ENCODE results near the gene FABP3. TPM values are rescaled to one million over a fixed set of nuclear protein-coding genes. Genes with fewer than 3 reads are reported as not detected.

FABP3 gene
- total RNA-seq, 3 donors from 2014 or later (not counting 1 experiment from before 2014, with no cell fraction given), result not detected

- no peaks in the 10 kb centered on the region for H3K36me3 Mint-ChIP-seq
- TF ChIP-seq CTCF (IDR thresholded peaks at IDR 0.05), result no peak
- WGBS (ENCODE audit: insufficient coverage), result 88% methylated on average over 6 of the region's 6 CpGs
- intact Hi-C loops (cut with micrococcal nuclease), result no loop called here
- Histone ChIP-seq H3K4me1 (ENCODE audit: control insufficient read depth, insufficient read depth, low read length) (no peaks in the 10 kb centered on the region), H3K27ac (ENCODE audit: low read length) (no peak overlapping the region), H3K36me3 (ENCODE audit: control insufficient read depth, insufficient read depth, low read length) (no peaks in the 10 kb centered on the region), H3K4me3 (ENCODE audit: low read length) (no peak overlapping the region), H3K27me3 (ENCODE audit: control insufficient read depth, insufficient read depth, low read length) (no peaks in the 10 kb centered on the region), H3K9me3 (ENCODE audit: control insufficient read depth, insufficient read depth, low read length) (no peaks in the 10 kb centered on the region)
- ATAC-seq (no peak), DNase-seq (no peak)
- no peak overlapping the region for H3K27ac Mint-ChIP-seq
- peaks cover 2 to 6% of the 10 kb centered on the region in 2 donors for H3K4me1 Mint-ChIP-seq
- H3K27me3 Mint-ChIP-seq (ENCODE audit: low read depth in 2 of 2), result peaks cover 0 to 23% of the 10 kb centered on the region in 2 donors
- no peak overlapping the region for H3K4me3 Mint-ChIP-seq
- no peaks in the 10 kb centered on the region for H3K9me3 Mint-ChIP-seq
Observed at GRCh38 chr1:31381394-31382294, 8.8 kb upstream of the FABP3 start.

DNA sequence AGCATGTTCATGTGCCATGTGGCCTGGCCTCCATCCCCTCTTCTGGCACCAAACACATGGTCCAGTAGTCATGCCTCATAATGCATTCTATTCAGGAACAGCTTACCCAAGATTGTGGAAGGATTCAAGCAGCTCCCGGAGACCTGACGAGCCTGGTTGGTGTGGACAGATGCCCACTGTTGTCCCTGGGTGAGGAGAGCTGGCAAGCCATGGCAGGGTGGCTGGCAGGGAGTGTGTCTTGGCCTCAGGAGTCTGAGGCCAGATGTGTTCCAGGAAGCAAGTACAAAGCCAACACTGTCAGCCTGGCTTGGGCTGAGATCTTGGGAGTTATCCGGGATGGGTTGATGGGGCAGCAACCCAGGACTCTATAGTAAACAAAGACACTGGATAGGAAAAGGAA, 7.3 kb upstream of the FABP3 start:
- Mint-ChIP-seq H3K4me1 (peaks cover 6 to 7% of the 10 kb centered on the region in 2 donors), H3K9me3 (no peaks in the 10 kb centered on the region), H3K36me3 (no peaks in the 10 kb centered on the region), H3K27me3 (ENCODE audit: low read depth in 2 of 2) (peaks cover 0 to 19% of the 10 kb centered on the region in 2 donors), H3K4me3 (no peak overlapping the region), H3K27ac (no peak overlapping the region)
- H3K4me3 ChIP-seq (ENCODE audit: low read length), result no peak overlapping the region
- H3K9me3 ChIP-seq (ENCODE audit: control insufficient read depth, insufficient read depth, low read length), result no peaks in the 10 kb centered on the region
- ATAC-seq, result no peak
- TF ChIP-seq CTCF (IDR thresholded peaks at IDR 0.05), result no peak
- no peaks in the 10 kb centered on the region for H3K27me3 ChIP-seq (ENCODE audit: control insufficient read depth, insufficient read depth, low read length)
- H3K36me3 ChIP-seq (ENCODE audit: control insufficient read depth, insufficient read depth, low read length), result no peaks in the 10 kb centered on the region
- intact Hi-C loops (cut with micrococcal nuclease), result no loop called here
- WGBS (ENCODE audit: insufficient coverage), result 87% methylated on average over 3 of the region's 3 CpGs
- no peak overlapping the region for H3K27ac ChIP-seq (ENCODE audit: low read length)
- DNase-seq, result no peak
- H3K4me1 ChIP-seq (ENCODE audit: control insufficient read depth, insufficient read depth, low read length), result no peaks in the 10 kb centered on the region

DNA sequence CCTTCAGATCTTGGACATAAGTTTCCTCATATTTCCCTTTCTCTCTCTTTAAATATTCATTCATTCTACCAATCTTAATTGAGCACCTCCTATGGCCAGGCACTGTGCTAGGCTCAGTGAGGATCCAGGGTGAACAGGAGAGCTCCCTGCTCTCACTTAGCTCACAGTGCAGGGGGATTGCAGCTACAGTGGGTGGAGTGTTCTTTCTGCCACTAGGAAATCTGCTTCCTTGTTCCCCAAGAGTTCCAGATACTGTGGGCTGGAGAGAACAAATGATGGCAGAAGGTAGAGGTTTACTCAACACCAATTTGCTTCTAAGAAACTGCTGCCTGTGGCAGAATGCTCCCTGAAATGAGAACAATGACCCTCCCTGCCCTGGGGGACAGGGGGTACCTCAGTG, 5.1 kb upstream of the FABP3 start:
- no peaks in the 10 kb centered on the region for H3K36me3 ChIP-seq (ENCODE audit: control insufficient read depth, insufficient read depth, low read length)
- Mint-ChIP-seq H3K4me1 (peaks cover 18 to 19% of the 10 kb centered on the region in 2 donors), H3K36me3 (no peaks in the 10 kb centered on the region), H3K27ac (no peak overlapping the region), H3K27me3 (ENCODE audit: low read depth in 2 of 2) (peaks cover 0 to 15% of the 10 kb centered on the region in 2 donors), H3K9me3 (no peaks in the 10 kb centered on the region), H3K4me3 (no peak overlapping the region)
- no peaks in the 10 kb centered on the region for H3K27me3 ChIP-seq (ENCODE audit: control insufficient read depth, insufficient read depth, low read length)
- H3K27ac ChIP-seq (ENCODE audit: low read length), result no peak overlapping the region
- intact Hi-C loops (cut with micrococcal nuclease), result no loop called here
- TF ChIP-seq CTCF (IDR thresholded peaks at IDR 0.05), result no peak
- no peaks in the 10 kb centered on the region for H3K9me3 ChIP-seq (ENCODE audit: control insufficient read depth, insufficient read depth, low read length)
- no peak for ATAC-seq
- H3K4me1 ChIP-seq (ENCODE audit: control insufficient read depth, insufficient read depth, low read length), result peaks cover 10% of the 10 kb centered on the region
- H3K4me3 ChIP-seq (ENCODE audit: low read length), result no peak overlapping the region
- DNase-seq, result no peak

Measured in natural killer cell (primary cell).